Suprapubic skin (tissue), 4 donors: ENCODE data around the gene SDHB. TPM values are rescaled to one million over a fixed set of nuclear protein-coding genes. Genes with fewer than 3 reads are reported as not detected.
A peak's percentile ranks its signal among the peaks of the same experiment; 100 is the strongest.

ENCODE experiments used
- DNase-seq, 2 donors: peaks; one replicate each; pipeline ENCODE4 v3.0.0-alpha.2; 2019; ENCODE audit warnings: low spot score in 2 of 2
- H3K27ac ChIP-seq: fragments of 200-600 bp; sonication (generic); one replicate; pipeline ENCODE4 v1.5.1; 2019
- H3K27me3 ChIP-seq: fragments of 200-600 bp; sonication (generic); one replicate; pipeline ENCODE4 v1.5.1; 2019
- H3K36me3 ChIP-seq: fragments of 200-600 bp; sonication (generic); one replicate; pipeline ENCODE4 v1.5.1; 2019
- H3K4me1 ChIP-seq: fragments of 200-600 bp; sonication (generic); one replicate; pipeline ENCODE4 v1.5.1; 2019
- H3K4me3 ChIP-seq: fragments of 200-600 bp; sonication (generic); one replicate; pipeline ENCODE4 v1.5.1; 2019; ENCODE audit warnings: mild to moderate bottlenecking
- H3K9me3 ChIP-seq: fragments of 200-600 bp; sonication (generic); one replicate; pipeline ENCODE4 v1.5.1; 2019
- EP300 ChIP-seq: sonication (generic); formaldehyde crosslinking; IDR thresholded peaks from one replicate; pipeline ENCODE4 v1.6.1; 2017; ENCODE audit warnings: antibody characterized with exemption
- POLR2A ChIP-seq, 2 donors: fragments of 450-650 bp; IDR thresholded peaks; one replicate each; pipeline ENCODE4 v1.6.1; 2017; ENCODE audit warnings: antibody characterized with exemption in 2 of 2, mild to moderate bottlenecking in 2 of 2, moderate library complexity in 2 of 2
- POLR2AphosphoS5 ChIP-seq, 3 donors: sonication (generic); formaldehyde crosslinking; IDR thresholded peaks; one replicate each; pipeline ENCODE4 v1.6.1; 2017; ENCODE audit warnings: antibody characterized with exemption in 3 of 3
- WGBS: methylation state at CpG from one replicate; pipeline ENCODE4 v1.1.5; 2018; 5-methylcytosine and 5-hydroxymethylcytosine counted together
- total RNA-seq, 4 donors: library from RNA; depleted of rRNA; stranded (reverse); fragments of >200 nt; gene quantifications; one replicate each; pipeline ENCODE4 v1.1.0, GENCODE V29; 2016
- TF ChIP-seq, protein P1 (sequence below), 2 donors: fragments of 200-600 bp in 1 of 2; fragments of 450-650 bp in 1 of 2; sonication (generic) in 1 of 2; IDR thresholded peaks; one replicate each; pipeline ENCODE4 v1.5.1; 2016 to 2019; ENCODE audit warnings: antibody characterized with exemption in 2 of 2, mild to moderate bottlenecking in 1 of 2, moderate library complexity in 1 of 2

The SDHB gene
- total RNA-seq, 4 donors from 2014 or later, result 69.0 to 98.3 (median 90.5) TPM

DNA sequence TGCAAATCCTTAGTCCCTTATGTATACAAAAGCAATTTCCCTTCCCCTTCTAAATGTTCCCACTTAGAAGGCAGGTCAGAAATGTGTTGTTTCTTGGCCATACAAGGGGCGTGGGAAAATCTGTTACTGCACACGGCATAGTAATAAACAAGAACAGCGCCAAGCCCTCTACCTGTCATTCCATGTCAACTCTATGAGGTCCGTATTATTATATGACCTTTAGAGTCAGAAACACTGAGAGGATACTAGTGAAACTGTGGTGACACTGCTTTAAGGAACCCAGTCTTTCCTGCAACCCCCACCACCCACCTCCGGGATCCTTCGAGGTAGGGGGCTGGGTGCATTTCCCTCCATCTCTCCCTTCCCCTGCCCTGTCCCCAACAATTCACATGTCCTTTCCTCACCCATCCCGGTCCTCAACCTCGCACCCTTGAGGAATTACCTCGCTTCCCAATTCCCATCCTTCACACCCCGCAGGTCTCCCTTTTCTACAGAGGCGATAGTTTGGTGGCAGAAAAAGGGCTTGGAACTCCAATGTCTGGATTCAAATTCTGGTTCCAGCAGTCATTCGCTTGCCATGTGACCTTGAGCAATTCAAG, 647 bp downstream of the SDHB start:
- Histone ChIP-seq H3K4me3 (peak overlapping the region; percentile 66), H3K27me3 (no peaks in the 10 kb centered on the region), H3K36me3 (peaks cover 16% of the 10 kb centered on the region), H3K27ac (peak overlapping the region; percentile 79), H3K4me1 (peaks cover 24% of the 10 kb centered on the region), H3K9me3 (no peaks in the 10 kb centered on the region)
- no peak for DNase-seq
- 4% methylated on average over 12 of the region's 12 CpGs for WGBS
- no peak for TF ChIP-seq POLR2AphosphoS5 (IDR thresholded peaks at IDR 0.05)
- no peak for TF ChIP-seq POLR2A (IDR thresholded peaks at IDR 0.05)
- TF ChIP-seq EP300, result no peak
- TF ChIP-seq, protein P1, sequence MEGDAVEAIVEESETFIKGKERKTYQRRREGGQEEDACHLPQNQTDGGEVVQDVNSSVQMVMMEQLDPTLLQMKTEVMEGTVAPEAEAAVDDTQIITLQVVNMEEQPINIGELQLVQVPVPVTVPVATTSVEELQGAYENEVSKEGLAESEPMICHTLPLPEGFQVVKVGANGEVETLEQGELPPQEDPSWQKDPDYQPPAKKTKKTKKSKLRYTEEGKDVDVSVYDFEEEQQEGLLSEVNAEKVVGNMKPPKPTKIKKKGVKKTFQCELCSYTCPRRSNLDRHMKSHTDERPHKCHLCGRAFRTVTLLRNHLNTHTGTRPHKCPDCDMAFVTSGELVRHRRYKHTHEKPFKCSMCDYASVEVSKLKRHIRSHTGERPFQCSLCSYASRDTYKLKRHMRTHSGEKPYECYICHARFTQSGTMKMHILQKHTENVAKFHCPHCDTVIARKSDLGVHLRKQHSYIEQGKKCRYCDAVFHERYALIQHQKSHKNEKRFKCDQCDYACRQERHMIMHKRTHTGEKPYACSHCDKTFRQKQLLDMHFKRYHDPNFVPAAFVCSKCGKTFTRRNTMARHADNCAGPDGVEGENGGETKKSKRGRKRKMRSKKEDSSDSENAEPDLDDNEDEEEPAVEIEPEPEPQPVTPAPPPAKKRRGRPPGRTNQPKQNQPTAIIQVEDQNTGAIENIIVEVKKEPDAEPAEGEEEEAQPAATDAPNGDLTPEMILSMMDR (IDR thresholded peaks at IDR 0.05), result no peak

DNA sequence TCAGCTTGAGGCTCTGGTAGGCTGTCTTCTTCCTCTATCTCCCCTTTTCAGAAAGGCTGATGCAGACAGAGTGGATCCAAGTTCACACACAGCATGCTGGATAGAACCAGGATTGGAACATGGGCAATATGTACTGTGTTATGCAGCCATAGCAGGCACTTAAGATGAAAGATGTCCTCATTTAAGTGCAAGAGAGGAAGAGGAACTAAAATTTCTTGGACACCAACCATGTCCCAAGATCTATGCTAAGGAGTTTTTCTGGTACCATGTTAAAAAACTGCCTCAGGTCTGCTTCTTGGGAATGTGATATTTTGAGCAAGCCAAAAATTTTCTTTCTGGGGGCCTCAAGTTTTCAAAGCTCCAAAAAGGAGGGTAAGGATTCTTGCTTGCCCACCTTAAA, 1.2 kb downstream of the SDHB start:
- Histone ChIP-seq H3K4me3 (peak overlapping the region; percentile 66), H3K27me3 (no peaks in the 10 kb centered on the region), H3K36me3 (peaks cover 16% of the 10 kb centered on the region), H3K27ac (no peak overlapping the region), H3K4me1 (peaks cover 24% of the 10 kb centered on the region), H3K9me3 (no peaks in the 10 kb centered on the region)
- no peak for DNase-seq
- TF ChIP-seq POLR2AphosphoS5 (IDR thresholded peaks at IDR 0.05), result no peak
- TF ChIP-seq, protein P1 (IDR thresholded peaks at IDR 0.05), result no peak
- TF ChIP-seq POLR2A (IDR thresholded peaks at IDR 0.05), result no peak

GRCh38 chr1:17052038-17052437, 1.8 kb downstream of the SDHB start:
- no peak overlapping the region for H3K27ac ChIP-seq

GRCh38 chr1:17047924-17048323, 5.9 kb downstream of the SDHB start:
- 88% methylated on average over 5 of the region's 5 CpGs for WGBS
- Histone ChIP-seq H3K27me3 (no peaks in the 10 kb centered on the region), H3K27ac (no peak overlapping the region), H3K9me3 (no peaks in the 10 kb centered on the region), H3K4me3 (no peak overlapping the region), H3K36me3 (peaks cover 34% of the 10 kb centered on the region), H3K4me1 (peaks cover 30% of the 10 kb centered on the region)
- no peak for DNase-seq
- no peak for TF ChIP-seq EP300
- no peak for TF ChIP-seq POLR2A (IDR thresholded peaks at IDR 0.05)
- TF ChIP-seq, protein P1 (IDR thresholded peaks at IDR 0.05), result no peak
- no peak for TF ChIP-seq POLR2AphosphoS5 (IDR thresholded peaks at IDR 0.05)

More at GRCh38 chr1:17052038-17052437, 1.8 kb downstream of the SDHB start:
- 78% methylated on average over 1 of the region's 1 CpG for WGBS
- no peak for DNase-seq
- Histone ChIP-seq H3K9me3 (no peaks in the 10 kb centered on the region), H3K27me3 (no peaks in the 10 kb centered on the region), H3K4me1 (peaks cover 24% of the 10 kb centered on the region), H3K36me3 (peaks cover 16% of the 10 kb centered on the region), H3K4me3 (no peak overlapping the region)
- TF ChIP-seq, protein P1 (IDR thresholded peaks at IDR 0.05), result no peak
- TF ChIP-seq EP300 (no peak), POLR2AphosphoS5 (IDR thresholded peaks at IDR 0.05) (no peak), POLR2A (IDR thresholded peaks at IDR 0.05) (no peak)

DNA sequence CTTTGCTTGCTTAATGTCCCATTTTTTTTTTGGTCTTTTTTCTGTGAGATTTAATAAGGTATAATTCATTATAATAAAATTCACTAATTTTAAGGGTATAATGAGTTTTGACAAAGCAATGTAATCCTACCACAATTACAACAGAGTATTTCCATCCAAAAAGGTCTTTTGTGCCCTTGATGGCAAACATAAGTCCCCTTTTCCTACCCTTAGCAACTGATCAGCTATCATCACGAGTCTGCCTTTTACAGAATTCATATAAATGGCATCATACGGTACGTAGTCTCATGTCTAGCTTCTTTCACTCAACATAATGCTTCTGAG, 7.5 kb downstream of the SDHB start:
- peaks cover 40% of the 10 kb centered on the region for H3K36me3 ChIP-seq
- no peak for TF ChIP-seq EP300
- TF ChIP-seq POLR2AphosphoS5 (IDR thresholded peaks at IDR 0.05), result no peak
- TF ChIP-seq POLR2A (IDR thresholded peaks at IDR 0.05), result no peak
- TF ChIP-seq, protein P1 (IDR thresholded peaks at IDR 0.05), result no peak
- H3K4me3 ChIP-seq, result no peak overlapping the region
- DNase-seq, result no peak
- no peak overlapping the region for H3K27ac ChIP-seq
- H3K9me3 ChIP-seq, result no peaks in the 10 kb centered on the region
- H3K4me1 ChIP-seq, result peaks cover 18% of the 10 kb centered on the region
- no peaks in the 10 kb centered on the region for H3K27me3 ChIP-seq
- WGBS, result 55% methylated on average over 3 of the region's 3 CpGs
